Fibroblast of lung (primary cell): Measurements from ENCODE around the gene PLEKHA1.

Source experiments
- CTCF ChIP-seq, 2 donors: IDR thresholded peaks in 1 of 2; conservative IDR thresholded peaks in 1 of 2; 1 replicate in 1 of 2; 2 replicates in 1 of 2; pipeline ENCODE4 v1.5.1; 2011 to 2012; ENCODE audit warnings: low read length in 2 of 2, control low read depth in 1 of 2, inconsistent platforms in 1 of 2, low read depth in 1 of 2, mild to moderate bottlenecking in 1 of 2
- EZH2 ChIP-seq: IDR thresholded peaks from 2 replicates; pipeline ENCODE4 v1.5.1; 2012; ENCODE audit warnings: low read length, control low read depth, mild to moderate bottlenecking; ENCODE audit errors: missing control alignments

DNA sequence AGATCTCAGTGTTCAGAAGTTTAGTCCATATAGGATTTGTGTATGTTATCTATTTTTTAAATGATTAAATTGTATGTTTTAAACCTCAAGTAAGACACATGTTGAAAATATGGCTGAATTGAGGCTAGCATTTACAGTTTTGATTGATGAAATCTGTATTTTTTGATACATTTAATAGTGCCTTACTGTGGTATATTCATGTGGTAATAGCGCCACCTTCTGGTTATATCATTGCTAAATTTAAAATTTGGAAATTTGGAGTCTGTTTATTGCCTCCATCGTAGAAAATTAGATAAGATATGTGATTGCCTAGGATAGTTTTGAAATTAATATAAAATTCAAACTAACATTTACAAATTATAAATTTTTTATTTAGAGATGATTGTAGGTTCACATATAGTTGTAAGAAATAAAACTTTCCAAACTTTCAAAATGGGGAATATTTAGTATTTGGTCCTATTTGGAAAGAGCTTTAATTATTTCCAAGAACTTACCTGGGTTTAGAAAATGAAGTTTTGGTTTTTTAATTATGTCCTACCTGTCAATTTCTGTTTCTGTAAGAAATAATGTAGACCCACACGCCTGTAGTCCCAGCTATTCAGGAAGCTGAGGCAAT lies 60.8 kb downstream of the PLEKHA1 start:
- TF ChIP-seq CTCF (conservative IDR thresholded peaks at IDR 0.05 in 1 of 2, IDR thresholded peaks at IDR 0.05 in 1 of 2; ENCODE audit: low read depth in 1 of 2, low read length in 2 of 2) (peak in 1 of 2 donors; percentile 41), EZH2 (no peak)
